Neuron (in vitro differentiated cells): ENCODE data around the gene PROP1.
"Not testable (repeated sequence)": the region's sequence is repeated elsewhere in the genome, so short reads cannot be mapped to it uniquely, and the experiment has no call there.

Source experiments
- H2AFZ ChIP-seq: one replicate; pipeline ENCODE4 v1.6.1; 2013; ENCODE audit warnings: low read depth, mild to moderate bottlenecking, inconsistent platforms, low read length, moderate library complexity
- H3K27me3 ChIP-seq: one replicate; pipeline ENCODE4 v1.6.1; 2013; ENCODE audit warnings: low read length; ENCODE audit not compliant: insufficient read depth
- H3K36me3 ChIP-seq: one replicate; pipeline ENCODE4 v1.6.1; 2013; ENCODE audit warnings: low read length; ENCODE audit not compliant: insufficient read depth
- H3K4me1 ChIP-seq: one replicate; pipeline ENCODE4 v1.6.1; 2013; ENCODE audit warnings: low read length; ENCODE audit not compliant: insufficient read depth
- H3K4me3 ChIP-seq: 2 replicates; pipeline ENCODE4 v1.5.1; 2013; ENCODE audit warnings: mild to moderate bottlenecking, low read length, moderate library complexity
- H3K9me3 ChIP-seq: one replicate; pipeline ENCODE4 v1.6.1; 2013; ENCODE audit warnings: low read length

Gene PROP1

GRCh38 chr5:177949065-177949464 lies 47.0 kb downstream of the PROP1 start:
- H3K4me3 ChIP-seq, H3K4me1 ChIP-seq, H3K36me3 ChIP-seq, H3K9me3 ChIP-seq, H2AFZ ChIP-seq, H3K27me3 ChIP-seq: not testable (repeated sequence)

DNA sequence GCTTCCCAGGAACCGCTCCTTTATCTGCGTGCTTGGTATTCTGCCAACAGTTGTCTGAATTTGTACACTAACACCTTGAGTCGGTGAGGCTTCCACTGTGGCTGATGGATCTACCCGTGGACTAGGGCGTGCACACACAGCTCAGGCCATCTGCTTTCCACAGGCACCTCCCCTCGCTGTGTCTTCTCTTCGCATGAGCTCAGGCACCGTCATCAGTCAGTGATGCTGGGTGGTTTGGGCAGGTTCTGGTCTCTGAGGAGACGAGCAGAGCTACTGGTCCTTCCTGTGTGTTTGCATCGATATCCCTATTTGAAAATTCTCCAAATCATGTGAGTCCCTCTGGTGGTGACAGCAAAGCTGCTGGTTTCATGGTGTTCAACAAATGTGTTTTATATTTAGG lies 48.1 kb downstream of the PROP1 start:
- not testable (repeated sequence) for H3K4me3 ChIP-seq

GRCh38 chr5:177945601-177946283 lies 50.3 kb downstream of the PROP1 start:
- not testable (repeated sequence) for H3K4me1 ChIP-seq, H3K4me3 ChIP-seq, H3K9me3 ChIP-seq, H2AFZ ChIP-seq, H3K27me3 ChIP-seq, H3K36me3 ChIP-seq

More for the DNA sequence above, 48.1 kb downstream of the PROP1 start:
- H3K27me3 ChIP-seq, H3K4me1 ChIP-seq, H3K9me3 ChIP-seq, H3K36me3 ChIP-seq, H2AFZ ChIP-seq: not testable (repeated sequence)

- not testable (repeated sequence) for H3K9me3 ChIP-seq, H3K4me3 ChIP-seq, H3K27me3 ChIP-seq, H3K4me1 ChIP-seq, H2AFZ ChIP-seq, H3K36me3 ChIP-seq
These were observed 50.9 kb downstream of the PROP1 start for GRCh38 chr5:177945145-177945544.

DNA sequence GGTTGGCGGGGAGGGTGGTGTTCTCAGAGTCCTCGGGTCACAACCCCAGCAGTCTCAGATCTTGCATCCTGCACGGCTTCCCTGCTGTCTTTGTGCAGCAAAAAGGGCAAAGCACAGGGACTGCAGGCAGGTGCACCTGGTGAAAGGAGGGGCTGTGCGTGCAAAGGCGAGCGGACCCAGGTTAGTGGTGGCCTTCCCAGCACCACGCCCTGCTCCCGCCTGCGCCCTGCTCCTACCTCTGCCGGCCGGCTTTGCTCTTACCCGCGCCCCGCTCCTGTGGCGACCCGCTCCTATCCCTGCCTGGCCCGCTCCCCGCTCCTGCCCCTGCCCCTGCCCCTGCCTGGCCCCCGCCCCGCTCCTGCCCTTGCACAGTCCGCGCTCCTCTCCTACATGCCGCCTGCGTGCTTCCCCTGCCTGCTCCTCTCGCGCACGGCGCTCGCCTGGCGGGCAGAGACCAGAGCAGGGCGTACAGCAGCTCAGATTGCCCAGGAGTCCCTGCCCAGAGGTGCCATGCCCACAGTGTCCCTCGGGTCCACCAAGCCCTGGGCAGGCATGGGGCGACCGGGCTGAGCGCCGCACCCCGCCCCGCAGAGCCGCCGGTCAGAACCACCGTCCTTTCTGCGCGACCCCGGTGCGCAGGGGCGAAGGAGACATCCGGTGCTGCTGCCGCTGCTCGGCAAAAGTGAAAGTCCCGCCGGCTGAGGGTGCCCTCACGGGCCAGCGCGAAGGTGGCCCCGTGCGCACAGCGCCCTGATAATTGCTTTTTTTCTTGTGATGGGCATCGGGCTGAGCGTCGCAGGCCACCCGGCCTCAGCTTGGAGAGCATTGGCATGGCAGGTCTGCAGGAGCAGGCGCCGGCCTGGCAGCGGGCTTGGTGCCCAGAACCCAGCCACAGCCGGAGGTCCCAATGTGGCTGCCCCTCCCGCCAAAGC lies 52.0 kb downstream of the PROP1 start:
- not testable (repeated sequence) for H3K36me3 ChIP-seq, H3K9me3 ChIP-seq, H2AFZ ChIP-seq, H3K4me1 ChIP-seq, H3K27me3 ChIP-seq
- H3K4me3 ChIP-seq: peak overlapping the region; percentile 37

- not testable (repeated sequence) for H3K4me1 ChIP-seq, H3K27me3 ChIP-seq, H3K36me3 ChIP-seq
These were observed 53.1 kb downstream of the PROP1 start for GRCh38 chr5:177942896-177943295.

More at GRCh38 chr5:177942896-177943295, 53.1 kb downstream of the PROP1 start:
- H2AFZ ChIP-seq, H3K9me3 ChIP-seq, H3K4me3 ChIP-seq: not testable (repeated sequence)
